ENCODE data around the gene ZFYVE21. TPM values are rescaled to one million over a fixed set of nuclear protein-coding genes. Genes with fewer than 3 reads are reported as not detected.

The ZFYVE21 gene
- total RNA-seq, 4 donors from 2014 or later: 69.5 to 134 (median 89.3) TPM

- intact Hi-C loops (cut with DNase I): no loop called here
- Histone ChIP-seq H3K27me3 (no peaks in the 10 kb centered on the region), H3K4me3 (no peak overlapping the region), H3K27ac (peak overlapping the region in 3 of 4 donors; percentile 37 to 55 (median 53)), H3K36me3 (peaks cover 19 to 80% (median 23%) of the 10 kb centered on the region in 3 donors), H3K4me1 (peaks cover 38 to 95% (median 50%) of the 10 kb centered on the region in 3 donors), H3K9me3 (no peaks in the 10 kb centered on the region)
- no peak for TF ChIP-seq CTCF (IDR thresholded peaks at IDR 0.05)
- DNase-seq: no peak
- 80 to 91% methylated on average over 6 to 7 of the region's 19 CpGs for WGBS, 2 donors
Measured at GRCh38 chr14:103728141-103728540, 12.5 kb downstream of the ZFYVE21 start.

- TF ChIP-seq POLR2A (IDR thresholded peaks at IDR 0.05) (no peak), CTCF (IDR thresholded peaks at IDR 0.05) (peak in 3 of 6 experiments; percentile 22 to 33 (median 27))
- H3K27me3 ChIP-seq: no peaks in the 10 kb centered on the region
- H3K4me1 ChIP-seq: peaks cover 32 to 95% (median 49%) of the 10 kb centered on the region in 3 donors
- H3K4me3 ChIP-seq: no peak overlapping the region
- no peak for DNase-seq
- peaks cover 19 to 86% (median 23%) of the 10 kb centered on the region in 3 donors for H3K36me3 ChIP-seq
- WGBS, 2 donors: 42 to 53% methylated on average over 11 to 12 of the region's 12 CpGs
- H3K27ac ChIP-seq: peak overlapping the region; percentile 37 to 55 (median 52)
- no peaks in the 10 kb centered on the region for H3K9me3 ChIP-seq
- intact Hi-C loops (cut with DNase I): no loop called here
Measured at GRCh38 chr14:103728721-103729120, 13.1 kb downstream of the ZFYVE21 start.

GRCh38 chr14:103729496-103730448, 14.2 kb downstream of the ZFYVE21 start:
- Histone ChIP-seq H3K27me3 (no peaks in the 10 kb centered on the region), H3K36me3 (peaks cover 19 to 93% (median 28%) of the 10 kb centered on the region in 3 donors), H3K4me1 (peaks cover 22 to 95% (median 51%) of the 10 kb centered on the region in 3 donors), H3K27ac (peak overlapping the region; percentile 18 to 53 (median 44)), H3K9me3 (no peaks in the 10 kb centered on the region), H3K4me3 (no peak overlapping the region)
- 50 to 56% methylated on average over 17 to 21 of the region's 24 CpGs for WGBS, 2 donors
- no peak for TF ChIP-seq POLR2A (IDR thresholded peaks at IDR 0.05)
- TF ChIP-seq CTCF (IDR thresholded peaks at IDR 0.05): peak in 2 of 6 experiments; percentile 19 to 42
- DNase-seq: no peak
- intact Hi-C loops (cut with DNase I): no loop called here

GRCh38 chr14:103730490-103731035, 15.0 kb downstream of the ZFYVE21 start:
- intact Hi-C loops (cut with DNase I): no loop called here
- no peak overlapping the region for H3K4me3 ChIP-seq
- H3K27me3 ChIP-seq: no peaks in the 10 kb centered on the region
- WGBS, 2 donors: 50 to 55% methylated on average over 3 to 5 of the region's 15 CpGs
- peak overlapping the region in 3 of 4 donors; percentile 37 to 53 (median 51) for H3K27ac ChIP-seq
- DNase-seq: no peak
- H3K9me3 ChIP-seq: no peaks in the 10 kb centered on the region
- no peak for TF ChIP-seq POLR2A (IDR thresholded peaks at IDR 0.05)
- H3K4me1 ChIP-seq: peaks cover 26 to 95% (median 52%) of the 10 kb centered on the region in 3 donors
- H3K36me3 ChIP-seq: peaks cover 19 to 95% (median 24%) of the 10 kb centered on the region in 3 donors

GRCh38 chr14:103731481-103731880, 15.9 kb downstream of the ZFYVE21 start:
- intact Hi-C loops (cut with DNase I): no loop called here
- Histone ChIP-seq H3K27me3 (no peaks in the 10 kb centered on the region), H3K9me3 (no peaks in the 10 kb centered on the region), H3K4me1 (peaks cover 35 to 95% (median 61%) of the 10 kb centered on the region in 3 donors), H3K36me3 (peaks cover 19 to 95% (median 24%) of the 10 kb centered on the region in 3 donors), H3K27ac (peak overlapping the region in 2 of 4 donors; percentile 9 to 68), H3K4me3 (no peak overlapping the region)
- WGBS, 2 donors: 92 to 98% methylated on average over 9 of the region's 15 CpGs
- no peak for DNase-seq
- TF ChIP-seq CTCF (IDR thresholded peaks at IDR 0.05) (no peak), POLR2A (IDR thresholded peaks at IDR 0.05) (no peak)
